ENCODE measurements around the gene EZR.

DNA sequence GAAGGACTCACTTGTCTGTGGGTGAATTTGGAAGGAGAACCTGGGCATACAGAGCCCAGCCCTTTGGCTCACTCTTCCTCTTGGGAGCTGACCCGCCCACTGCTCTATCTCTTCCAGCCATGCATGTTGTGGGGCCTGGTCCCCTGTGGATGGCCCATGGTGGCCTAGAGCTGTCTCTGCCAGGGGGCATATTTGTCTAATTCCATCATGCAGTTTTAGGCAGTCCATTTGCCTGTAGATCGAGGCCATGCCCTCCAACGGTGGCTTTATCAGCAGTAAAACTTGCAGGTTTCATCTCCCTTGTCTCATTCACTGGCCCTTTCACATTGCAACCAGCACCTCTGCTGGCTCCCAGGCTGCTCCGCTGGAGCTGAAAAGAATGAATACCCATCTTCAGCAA lies 12.9 kb upstream of the EZR start:
- no peak for TF ChIP-seq POLR2A (IDR thresholded peaks at IDR 0.05)
- TF ChIP-seq, protein P1, sequence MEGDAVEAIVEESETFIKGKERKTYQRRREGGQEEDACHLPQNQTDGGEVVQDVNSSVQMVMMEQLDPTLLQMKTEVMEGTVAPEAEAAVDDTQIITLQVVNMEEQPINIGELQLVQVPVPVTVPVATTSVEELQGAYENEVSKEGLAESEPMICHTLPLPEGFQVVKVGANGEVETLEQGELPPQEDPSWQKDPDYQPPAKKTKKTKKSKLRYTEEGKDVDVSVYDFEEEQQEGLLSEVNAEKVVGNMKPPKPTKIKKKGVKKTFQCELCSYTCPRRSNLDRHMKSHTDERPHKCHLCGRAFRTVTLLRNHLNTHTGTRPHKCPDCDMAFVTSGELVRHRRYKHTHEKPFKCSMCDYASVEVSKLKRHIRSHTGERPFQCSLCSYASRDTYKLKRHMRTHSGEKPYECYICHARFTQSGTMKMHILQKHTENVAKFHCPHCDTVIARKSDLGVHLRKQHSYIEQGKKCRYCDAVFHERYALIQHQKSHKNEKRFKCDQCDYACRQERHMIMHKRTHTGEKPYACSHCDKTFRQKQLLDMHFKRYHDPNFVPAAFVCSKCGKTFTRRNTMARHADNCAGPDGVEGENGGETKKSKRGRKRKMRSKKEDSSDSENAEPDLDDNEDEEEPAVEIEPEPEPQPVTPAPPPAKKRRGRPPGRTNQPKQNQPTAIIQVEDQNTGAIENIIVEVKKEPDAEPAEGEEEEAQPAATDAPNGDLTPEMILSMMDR (IDR thresholded peaks at IDR 0.05), result no peak
